GM12865 (cell line): ENCODE data around the gene CPLX3.

Experiments
- DNase-seq: peaks from one replicate; pipeline ENCODE4 v3.0.0; 2010; ENCODE audit warnings: low read depth
- H3K4me3 ChIP-seq: 2 replicates; pipeline ENCODE4 v1.5.1; 2011; ENCODE audit warnings: mild to moderate bottlenecking, low read depth, low read length, control low read depth
- CTCF ChIP-seq: IDR thresholded peaks from 2 replicates; pipeline ENCODE4 v1.5.1; 2011; ENCODE audit warnings: low read length, control low read depth, low read depth, inconsistent platforms; ENCODE audit not compliant: insufficient read depth; ENCODE audit errors: missing control alignments

The CPLX3 gene

GRCh38 chr15:74826364-74826819 is at the start of gene CPLX3:
Gene CPLX3 (plus strand): TSS chr15:74826627. CDS start chr15:74826704, 77 bp downstream.
- no peak for DNase-seq
- no peak within 1 kb of the TSS for H3K4me3 ChIP-seq
- no peak for TF ChIP-seq CTCF

- DNase-seq: peak; percentile 93
- no peak for TF ChIP-seq CTCF
Observed at GRCh38 chr15:74776821-74777768, 49.3 kb upstream of the CPLX3 start.

GRCh38 chr15:74777769-74778598 is 48.4 kb upstream of the CPLX3 start:
- no peak for TF ChIP-seq CTCF
- DNase-seq: peak; percentile 43
- H3K4me3 ChIP-seq: no peak overlapping the region

More at GRCh38 chr15:74776821-74777768, 49.3 kb upstream of the CPLX3 start:
- peak overlapping the region; percentile 51 for H3K4me3 ChIP-seq

- no peak for DNase-seq
- H3K4me3 ChIP-seq: no peak overlapping the region
- TF ChIP-seq CTCF: no peak
Observed at GRCh38 chr15:74778599-74778970, 47.8 kb upstream of the CPLX3 start.

- no peak for TF ChIP-seq CTCF
- H3K4me3 ChIP-seq: no peak overlapping the region
- DNase-seq: no peak
Observed at GRCh38 chr15:74779162-74779648, 47.2 kb upstream of the CPLX3 start.

GRCh38 chr15:74780523-74781430 is 45.6 kb upstream of the CPLX3 start:
- H3K4me3 ChIP-seq: peak overlapping the region; percentile 89
- TF ChIP-seq CTCF: no peak
- DNase-seq: peak; percentile 73
